HG02623 (cell line): ENCODE data around the gene CORO7.
"Not testable (repeated sequence)": the region's sequence is repeated elsewhere in the genome, so short reads cannot be mapped to it uniquely, and the experiment has no call there.

Experiments used
- ATAC-seq: cut with Tn5 transposase; IDR thresholded peaks from one replicate; pipeline ENCODE4 v1.9.1; 2021; ENCODE audit warnings: moderate library complexity; ENCODE audit not compliant: unreplicated experiment

CORO7 gene

GRCh38 chr16:4340443-4340842 is 76.0 kb downstream of the CORO7 start:
- no peak for ATAC-seq

GRCh38 chr16:4339909-4340308 is 76.5 kb downstream of the CORO7 start:
- no peak for ATAC-seq

GRCh38 chr16:4339455-4339854 is 76.9 kb downstream of the CORO7 start:
- ATAC-seq = no peak

- no peak for ATAC-seq
Measured at GRCh38 chr16:4338712-4339299, 77.6 kb downstream of the CORO7 start.

- ATAC-seq = no peak
Measured at GRCh38 chr16:4338125-4338582, 78.2 kb downstream of the CORO7 start.

- ATAC-seq = no peak
Measured at GRCh38 chr16:4337540-4338088, 78.8 kb downstream of the CORO7 start.

- ATAC-seq = no peak
Measured at GRCh38 chr16:4336701-4337539, 79.5 kb downstream of the CORO7 start.

- ATAC-seq = no peak
Measured at GRCh38 chr16:4334724-4335495, 81.5 kb downstream of the CORO7 start.

- not testable (repeated sequence) for ATAC-seq
Measured at GRCh38 chr16:4333714-4334113, 82.7 kb downstream of the CORO7 start.

- no peak for ATAC-seq
Measured at GRCh38 chr16:4333308-4333638, 83.1 kb downstream of the CORO7 start.

- ATAC-seq = no peak
Measured at GRCh38 chr16:4332623-4333307, 83.6 kb downstream of the CORO7 start.

GRCh38 chr16:4332083-4332482 is 84.3 kb downstream of the CORO7 start:
- ATAC-seq = no peak

- no peak for ATAC-seq
Measured at GRCh38 chr16:4330277-4330874, 86.0 kb downstream of the CORO7 start.

GRCh38 chr16:4328782-4329775 is 87.3 kb downstream of the CORO7 start:
- no peak for ATAC-seq

GRCh38 chr16:4328046-4328781 is 88.2 kb downstream of the CORO7 start:
- no peak for ATAC-seq

- ATAC-seq = no peak
Measured at GRCh38 chr16:4327386-4328045, 88.9 kb downstream of the CORO7 start.

GRCh38 chr16:4325253-4325758 is 91.1 kb downstream of the CORO7 start:
- no peak for ATAC-seq
